GM21717 (cell line): ENCODE data around the gene GTPBP4.

ENCODE experiments used
- ATAC-seq: cut with Tn5 transposase; IDR thresholded peaks from one replicate; pipeline ENCODE4 v1.9.1; 2021; ENCODE audit warnings: mild to moderate bottlenecking, moderate library complexity; ENCODE audit not compliant: unreplicated experiment

The GTPBP4 gene

GRCh38 chr10:987870-988666 lies at the start of gene GTPBP4:
Gene GTPBP4 (plus strand): TSS chr10:988434. CDS start chr10:988480, 46 bp downstream.
- peak; percentile 96 for ATAC-seq

- ATAC-seq, result no peak
These were observed 49.1 kb upstream of the GTPBP4 start for GRCh38 chr10:938941-939678.

GRCh38 chr10:943334-944033 lies 44.8 kb upstream of the GTPBP4 start:
- peak; percentile 49 for ATAC-seq

- ATAC-seq, result peak; percentile 41
These were observed 44.0 kb upstream of the GTPBP4 start for GRCh38 chr10:944034-944831.

- ATAC-seq, result no peak
These were observed 42.5 kb upstream of the GTPBP4 start for GRCh38 chr10:945778-946177.

- ATAC-seq, result no peak
These were observed 41.2 kb upstream of the GTPBP4 start for GRCh38 chr10:947051-947450.

- no peak for ATAC-seq
These were observed 40.4 kb upstream of the GTPBP4 start for GRCh38 chr10:947881-948280.

GRCh38 chr10:948347-948746 lies 39.9 kb upstream of the GTPBP4 start:
- ATAC-seq, result no peak

GRCh38 chr10:949446-949845 lies 38.8 kb upstream of the GTPBP4 start:
- no peak for ATAC-seq

- no peak for ATAC-seq
These were observed 34.4 kb upstream of the GTPBP4 start for GRCh38 chr10:953836-954235.

- no peak for ATAC-seq
These were observed 33.8 kb upstream of the GTPBP4 start for GRCh38 chr10:954396-954795.

GRCh38 chr10:955127-955819 lies 33.0 kb upstream of the GTPBP4 start:
- ATAC-seq, result no peak

GRCh38 chr10:955820-956217 lies 32.4 kb upstream of the GTPBP4 start:
- ATAC-seq, result no peak

GRCh38 chr10:958106-958505 lies 30.1 kb upstream of the GTPBP4 start:
- no peak for ATAC-seq

- no peak for ATAC-seq
These were observed 29.4 kb upstream of the GTPBP4 start for GRCh38 chr10:958856-959255.

- ATAC-seq, result no peak
These were observed 25.9 kb upstream of the GTPBP4 start for GRCh38 chr10:962342-962741.

- no peak for ATAC-seq
These were observed 25.0 kb upstream of the GTPBP4 start for GRCh38 chr10:963186-963585.

- ATAC-seq, result no peak
These were observed 24.6 kb upstream of the GTPBP4 start for GRCh38 chr10:963655-964054.

GRCh38 chr10:964321-964987 lies 23.8 kb upstream of the GTPBP4 start:
- no peak for ATAC-seq

- no peak for ATAC-seq
These were observed 23.2 kb upstream of the GTPBP4 start for GRCh38 chr10:964988-965417.
